Neural progenitor cell (in vitro differentiated cells): ENCODE results near the gene CENPP.

Source experiments
- CTCF ChIP-seq: fragments of 200-600 bp; sonication (generic); IDR thresholded peaks from 2 replicates; pipeline ENCODE4 v1.5.1; 2017; ENCODE audit warnings: antibody characterized with exemption, mild to moderate bottlenecking
- EZH2 ChIP-seq: fragments of 200-600 bp; sonication (generic); IDR thresholded peaks from 2 replicates; pipeline ENCODE4 v1.6.1; 2017; ENCODE audit warnings: antibody characterized with exemption, mild to moderate bottlenecking, moderate library complexity
- EZH2phosphoT487 ChIP-seq: fragments of 200-600 bp; sonication (generic); IDR thresholded peaks from 2 replicates; pipeline ENCODE4 v1.6.1; 2017; ENCODE audit warnings: antibody characterized with exemption

- no peak for TF ChIP-seq CTCF
- TF ChIP-seq EZH2phosphoT487, result no peak
- no peak for TF ChIP-seq EZH2
These were observed 131.8 kb downstream of the CENPP start for GRCh38 chr9:92457576-92457975.
